GM12873 (cell line): ENCODE data around the gene EGR2.

Source experiments
- TF ChIP-seq, protein P1 (sequence below): IDR thresholded peaks from 2 replicates; pipeline ENCODE4 v1.5.1; 2012; ENCODE audit warnings: low read depth, mild to moderate bottlenecking, moderate library complexity, low read length, control low read depth; ENCODE audit not compliant: insufficient read depth; ENCODE audit errors: missing control alignments

Gene EGR2

DNA sequence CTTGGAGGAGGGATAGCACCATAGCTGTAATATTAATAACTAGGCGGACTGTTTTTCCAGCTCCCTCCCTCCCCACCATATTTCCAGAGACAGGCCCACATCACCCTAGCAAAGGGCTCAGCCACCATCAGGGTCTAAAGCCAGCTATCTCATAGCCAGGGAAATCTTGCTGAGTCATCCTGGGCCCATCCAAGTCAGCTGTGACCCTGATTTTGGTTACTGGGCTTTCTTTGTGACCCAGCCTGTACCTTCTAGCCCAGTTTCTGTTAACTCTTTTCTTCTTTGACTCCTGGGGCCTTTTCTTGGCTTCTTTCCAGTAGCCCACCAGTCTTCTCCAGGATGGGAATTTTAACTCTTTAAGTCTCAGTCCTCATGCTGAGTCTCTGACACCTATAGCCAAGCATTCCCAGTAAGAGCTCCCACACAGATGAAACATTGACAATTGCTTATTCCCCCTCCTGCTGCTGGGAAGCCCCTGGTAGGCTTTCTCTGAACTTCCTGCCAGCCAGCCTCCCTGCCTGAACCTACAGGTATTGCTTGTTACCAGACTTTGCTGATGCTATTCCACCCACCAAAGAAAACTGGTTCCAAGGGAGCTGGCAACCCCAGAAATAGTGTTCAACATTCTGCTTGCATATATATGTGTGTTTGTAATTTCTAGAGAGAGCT is 46.5 kb downstream of the EGR2 start:
- TF ChIP-seq, protein P1, sequence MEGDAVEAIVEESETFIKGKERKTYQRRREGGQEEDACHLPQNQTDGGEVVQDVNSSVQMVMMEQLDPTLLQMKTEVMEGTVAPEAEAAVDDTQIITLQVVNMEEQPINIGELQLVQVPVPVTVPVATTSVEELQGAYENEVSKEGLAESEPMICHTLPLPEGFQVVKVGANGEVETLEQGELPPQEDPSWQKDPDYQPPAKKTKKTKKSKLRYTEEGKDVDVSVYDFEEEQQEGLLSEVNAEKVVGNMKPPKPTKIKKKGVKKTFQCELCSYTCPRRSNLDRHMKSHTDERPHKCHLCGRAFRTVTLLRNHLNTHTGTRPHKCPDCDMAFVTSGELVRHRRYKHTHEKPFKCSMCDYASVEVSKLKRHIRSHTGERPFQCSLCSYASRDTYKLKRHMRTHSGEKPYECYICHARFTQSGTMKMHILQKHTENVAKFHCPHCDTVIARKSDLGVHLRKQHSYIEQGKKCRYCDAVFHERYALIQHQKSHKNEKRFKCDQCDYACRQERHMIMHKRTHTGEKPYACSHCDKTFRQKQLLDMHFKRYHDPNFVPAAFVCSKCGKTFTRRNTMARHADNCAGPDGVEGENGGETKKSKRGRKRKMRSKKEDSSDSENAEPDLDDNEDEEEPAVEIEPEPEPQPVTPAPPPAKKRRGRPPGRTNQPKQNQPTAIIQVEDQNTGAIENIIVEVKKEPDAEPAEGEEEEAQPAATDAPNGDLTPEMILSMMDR, result no peak

DNA sequence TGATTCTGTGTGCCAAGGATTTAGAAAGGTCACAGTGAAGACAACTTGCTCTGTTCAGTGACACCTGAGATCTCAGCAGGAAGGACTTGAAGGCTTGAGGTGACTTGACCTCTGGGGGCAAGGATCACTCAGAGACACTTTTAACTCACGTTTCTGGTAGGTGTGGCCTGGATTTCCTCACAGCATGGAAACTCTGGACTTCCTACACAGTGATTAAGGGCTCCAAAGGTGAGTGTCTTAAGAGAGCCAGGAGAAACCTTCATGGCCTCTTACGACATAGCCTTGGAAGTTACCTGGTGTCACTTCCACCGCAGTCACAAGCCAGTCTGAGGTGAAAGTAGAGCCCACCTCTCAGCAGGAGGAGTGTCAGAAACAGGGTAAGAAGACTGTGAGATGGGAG is 49.8 kb downstream of the EGR2 start:
- TF ChIP-seq, protein P1, result no peak

DNA sequence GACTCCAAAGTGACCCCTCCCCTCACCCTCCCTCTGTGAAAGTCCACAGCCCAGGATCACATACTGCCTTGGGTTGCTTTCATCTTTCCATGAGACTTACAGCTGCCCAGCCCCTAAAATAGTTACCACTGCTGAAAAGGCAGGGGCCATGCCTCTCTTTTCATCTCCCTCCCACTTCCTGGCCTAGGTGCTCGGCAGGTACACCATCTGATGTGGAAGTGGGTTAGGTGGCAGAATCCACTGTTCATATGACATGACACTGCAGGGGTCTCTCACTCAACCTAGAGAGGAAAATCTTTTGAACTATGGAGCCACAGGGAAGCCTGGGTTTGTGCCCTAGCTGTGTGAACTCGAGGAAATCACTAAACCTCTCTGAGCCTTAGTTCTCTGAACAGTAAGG is 50.4 kb downstream of the EGR2 start:
- TF ChIP-seq, protein P1, result no peak

DNA sequence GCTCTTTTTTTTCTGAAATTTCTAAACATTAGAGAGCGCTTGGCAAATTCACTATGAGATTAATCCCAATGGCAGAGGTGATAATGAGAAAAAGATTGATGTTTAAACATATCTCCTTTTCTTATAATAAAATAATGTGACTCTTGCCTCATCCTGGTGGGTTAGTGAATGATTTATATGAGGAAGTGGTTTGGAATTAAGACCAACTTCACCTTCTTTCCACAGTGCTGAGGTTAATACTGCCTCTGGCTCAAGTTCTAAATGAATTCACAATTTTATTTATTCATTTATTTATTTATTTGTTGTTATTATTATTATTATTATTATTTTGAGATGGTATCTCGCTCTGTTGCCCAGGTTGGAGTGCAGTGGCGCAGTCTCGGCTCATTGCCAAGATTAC is 52.2 kb downstream of the EGR2 start:
- TF ChIP-seq, protein P1, result no peak

DNA sequence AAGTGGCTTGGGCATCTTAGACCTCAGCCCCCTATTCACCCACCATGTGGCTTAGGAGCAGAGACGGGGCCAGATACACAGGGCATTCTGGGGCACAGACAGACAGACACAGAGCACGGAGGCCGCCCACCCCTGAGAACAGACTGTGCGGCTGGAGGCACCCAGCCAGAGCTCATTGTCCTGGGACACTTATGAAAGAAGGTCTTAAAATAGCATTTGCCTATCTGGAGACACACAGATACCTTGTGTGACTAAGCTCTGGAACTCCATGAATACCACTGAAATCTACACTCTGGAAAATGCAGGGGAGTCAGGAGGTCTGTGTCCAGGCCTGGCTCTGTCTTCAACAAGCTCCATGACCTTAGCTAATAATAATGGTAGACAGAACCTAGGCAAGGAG is 53.0 kb downstream of the EGR2 start:
- TF ChIP-seq, protein P1, result no peak
